GM18873 (cell line): ENCODE data around the gene MASP2.
"Not testable (repeated sequence)": the region's sequence is repeated elsewhere in the genome, so short reads cannot be mapped to it uniquely, and the experiment has no call there.

Experiments
- ATAC-seq: cut with Tn5 transposase; IDR thresholded peaks from one replicate; pipeline ENCODE4 v1.9.1; 2021; ENCODE audit warnings: mild to moderate bottlenecking, moderate library complexity, moderate number of reproducible peaks; ENCODE audit not compliant: unreplicated experiment, low FRiP score

MASP2 gene

GRCh38 chr1:11059155-11059967 lies 12.3 kb upstream of the MASP2 start:
- peak; percentile 19 for ATAC-seq

DNA sequence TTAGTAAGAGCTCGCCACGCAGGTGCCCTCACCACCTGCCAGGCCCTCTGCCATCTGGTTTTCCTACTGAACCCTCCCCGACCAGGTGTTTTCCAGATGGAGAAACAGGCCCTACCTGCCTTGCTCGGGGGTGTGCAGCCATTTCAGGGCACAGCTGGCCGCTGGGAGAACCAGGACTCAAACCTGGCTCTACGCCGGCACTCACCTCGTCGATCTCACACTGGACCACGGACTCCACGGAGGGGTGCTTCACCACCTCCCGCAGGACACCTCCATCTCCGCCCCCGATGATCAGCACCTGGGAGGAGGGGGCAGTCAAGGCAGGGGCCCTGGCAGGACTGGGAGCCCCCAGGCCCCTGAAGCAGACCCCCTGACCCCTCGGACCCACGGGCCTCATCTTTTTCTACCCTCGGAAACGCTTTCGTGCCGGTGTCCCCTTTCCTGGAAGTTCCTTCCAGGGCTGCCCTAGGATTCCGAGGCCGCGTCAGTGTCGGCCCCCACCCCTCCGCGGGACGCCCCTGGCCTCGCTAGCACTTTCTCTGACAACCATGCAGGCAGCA lies 11.6 kb upstream of the MASP2 start:
- no peak for ATAC-seq

DNA sequence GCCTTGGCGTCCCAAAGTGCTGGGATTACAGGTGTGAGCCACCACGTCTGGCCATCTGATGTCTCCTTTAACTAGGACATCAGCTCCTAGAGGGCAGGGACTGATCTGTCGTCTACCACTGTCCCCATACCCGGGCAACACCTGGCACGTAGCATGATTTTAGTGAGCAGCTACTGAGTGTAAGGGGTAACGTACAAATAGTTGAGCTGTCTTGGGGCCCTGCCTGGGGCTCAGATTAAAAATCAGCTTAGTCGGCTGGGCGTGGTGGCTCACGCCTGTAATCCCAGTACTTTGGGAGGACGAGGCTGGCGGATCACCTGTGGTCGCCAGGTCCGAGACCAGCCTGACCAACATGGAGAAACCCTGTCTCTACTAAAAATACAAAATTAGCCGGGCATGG lies 11.0 kb upstream of the MASP2 start:
- ATAC-seq: no peak

DNA sequence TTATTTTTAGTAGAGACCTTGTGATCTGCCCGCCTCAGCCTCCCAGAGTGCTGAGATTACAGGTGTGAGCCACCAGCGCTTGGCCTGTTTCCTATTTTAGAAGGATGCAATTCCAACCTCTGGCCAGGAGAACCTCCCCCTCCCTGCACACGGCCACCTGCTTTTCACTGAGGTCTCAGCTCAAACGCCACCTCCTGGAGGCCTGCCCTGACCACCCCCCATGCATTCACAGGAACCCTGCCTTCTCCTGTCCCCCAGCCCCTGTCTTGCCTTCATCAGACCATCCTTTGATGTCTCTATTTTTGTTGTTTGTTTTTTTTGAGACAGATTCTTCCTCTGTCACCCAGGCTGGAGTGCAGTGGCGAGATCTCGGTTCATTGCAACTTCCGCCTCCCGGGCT lies 10.4 kb upstream of the MASP2 start:
- no peak for ATAC-seq

GRCh38 chr1:11056504-11056903 lies 9.5 kb upstream of the MASP2 start:
- no peak for ATAC-seq

- ATAC-seq: no peak
These were observed 8.6 kb upstream of the MASP2 start for GRCh38 chr1:11055676-11056075.

- no peak for ATAC-seq
These were observed 7.6 kb upstream of the MASP2 start for GRCh38 chr1:11054666-11055065.

GRCh38 chr1:11054181-11054580 lies 7.1 kb upstream of the MASP2 start:
- no peak for ATAC-seq

- no peak for ATAC-seq
These were observed 6.7 kb upstream of the MASP2 start for GRCh38 chr1:11053758-11054137.

DNA sequence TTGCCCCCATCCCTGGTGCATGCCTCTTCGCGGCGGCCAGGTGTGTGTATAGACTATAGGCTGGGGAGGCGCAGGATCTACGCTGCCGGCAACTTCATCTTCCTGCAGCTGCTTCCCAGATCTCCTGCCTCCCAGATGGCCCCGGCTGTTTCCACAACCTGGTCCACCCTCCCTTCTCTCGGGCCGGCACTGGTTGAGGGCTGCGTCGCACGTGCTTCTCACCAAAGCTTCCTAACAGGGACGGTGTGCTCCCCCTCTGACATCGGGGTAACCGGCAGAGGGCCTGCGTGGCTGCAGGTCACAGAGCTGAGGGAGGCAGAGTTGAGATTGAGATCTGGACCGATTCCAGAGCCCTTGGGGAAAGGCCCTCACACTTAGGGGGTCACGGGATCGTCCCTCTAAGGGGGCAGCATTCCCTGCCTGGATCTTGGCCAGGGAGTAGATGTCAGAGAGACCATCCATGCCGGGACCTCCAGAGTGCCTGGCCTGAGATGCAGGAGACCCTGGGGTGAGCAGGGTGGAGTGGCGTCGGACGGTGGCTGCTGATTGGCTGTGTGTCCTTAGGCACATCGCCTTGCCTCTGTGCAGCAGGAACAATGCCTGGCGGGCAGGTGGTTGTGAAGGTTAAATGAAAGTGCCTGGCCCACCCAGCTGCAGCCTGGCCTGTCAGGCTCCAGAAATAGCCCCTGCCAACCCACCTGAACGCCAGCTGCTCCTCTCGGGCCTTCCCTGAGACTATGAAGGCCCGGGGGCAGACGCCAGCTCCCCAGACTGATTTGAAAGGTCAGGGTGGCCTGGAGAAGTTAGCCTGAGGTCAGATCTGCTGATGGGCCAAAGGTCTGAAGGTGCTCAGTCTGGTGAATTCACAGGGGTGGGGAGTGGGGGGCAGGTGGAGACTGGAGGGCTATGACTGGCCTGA lies 6.1 kb upstream of the MASP2 start:
- no peak for ATAC-seq

DNA sequence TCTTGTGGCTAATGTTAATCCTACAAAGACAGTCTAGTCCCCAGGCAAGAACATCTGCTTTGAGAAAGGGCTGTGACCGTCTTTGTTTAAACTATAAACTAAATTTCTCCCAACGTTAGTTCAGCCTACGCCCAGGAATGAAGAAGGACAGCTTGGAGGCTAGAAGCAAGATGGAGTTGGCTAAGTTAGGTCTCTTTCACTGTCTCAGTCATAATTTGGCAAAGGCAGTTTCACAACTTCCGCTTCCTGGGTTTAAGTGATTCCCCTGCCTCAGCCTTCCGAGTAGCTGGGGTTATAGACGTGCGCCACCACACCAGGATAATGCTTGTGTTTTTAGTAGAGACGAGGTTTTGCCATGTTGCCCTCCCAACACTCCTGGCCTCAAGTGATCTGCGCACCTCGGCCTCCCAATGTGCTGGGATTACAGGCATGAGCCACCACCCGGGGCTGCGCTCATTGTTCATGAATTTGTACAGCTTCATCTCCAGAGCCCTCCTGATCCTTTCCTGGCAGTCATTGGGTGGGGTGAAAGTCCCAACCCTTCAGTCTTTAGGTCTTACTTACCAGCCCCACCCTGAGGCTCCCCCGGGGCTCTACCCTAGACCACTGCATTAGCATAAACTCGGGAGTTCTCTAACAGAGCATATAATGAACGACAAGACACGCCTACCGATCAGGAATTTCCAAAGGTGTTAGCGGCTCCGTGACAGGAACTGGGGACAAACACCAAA lies 4.9 kb upstream of the MASP2 start:
- ATAC-seq: no peak

- not testable (repeated sequence) for ATAC-seq
These were observed 4.1 kb upstream of the MASP2 start for GRCh38 chr1:11051121-11051520.

DNA sequence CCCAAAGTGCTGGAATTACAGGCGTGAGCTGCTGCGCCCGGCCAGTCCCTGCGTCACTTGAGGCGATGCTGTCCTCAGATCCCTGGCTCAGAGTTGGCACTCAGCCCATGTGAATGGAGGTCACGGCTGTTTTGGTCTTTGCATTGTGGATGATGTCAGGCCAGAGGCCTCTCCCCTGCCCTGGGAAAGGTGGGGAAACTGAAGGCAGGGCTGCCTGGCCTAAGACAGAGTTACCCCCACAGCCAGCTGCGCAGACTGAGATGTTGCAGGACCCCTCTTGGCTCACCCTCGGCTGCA lies 821 bp downstream of the MASP2 start:
- no peak for ATAC-seq

DNA sequence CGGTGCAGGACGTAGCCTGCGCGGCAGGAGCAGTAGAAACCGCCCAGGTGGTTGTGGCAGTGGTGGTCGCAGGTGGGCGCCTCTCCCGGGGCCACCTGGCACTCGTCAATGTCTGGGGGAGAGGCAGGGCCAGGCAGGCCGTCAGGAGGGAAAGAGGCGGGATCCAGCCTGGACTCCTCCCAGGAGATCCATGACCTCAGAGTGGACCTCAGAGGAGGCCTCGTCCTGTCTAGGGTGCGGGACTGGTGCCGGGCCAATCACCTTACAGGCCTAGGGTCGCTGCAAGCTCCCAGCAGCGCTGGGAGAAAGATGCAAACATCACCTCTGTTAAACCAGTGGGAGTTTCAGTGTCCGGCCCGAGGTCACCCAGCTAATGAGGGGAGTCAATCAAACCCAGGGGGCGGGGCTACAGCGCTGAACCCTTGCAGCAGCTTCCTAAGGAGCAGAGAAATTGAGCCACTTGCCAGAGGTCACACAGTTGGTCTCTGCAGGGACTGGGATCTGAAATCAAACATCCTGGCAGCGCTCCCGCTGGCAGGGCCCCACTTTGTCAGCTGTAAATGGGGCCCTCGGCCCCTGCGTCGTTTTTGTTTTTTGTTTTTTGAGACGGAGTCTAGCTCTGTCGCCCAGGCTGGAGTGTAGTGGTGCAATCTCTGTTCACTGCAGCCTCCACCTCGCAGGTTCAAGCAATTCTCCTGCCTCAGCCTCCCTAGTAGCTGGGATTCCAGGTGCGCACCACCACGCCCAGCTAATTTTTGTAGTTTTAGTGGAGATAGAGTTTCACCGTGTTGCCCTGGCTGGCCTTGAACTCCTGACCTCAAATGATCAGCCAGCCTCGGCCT lies 1.4 kb downstream of the MASP2 start:
- no peak for ATAC-seq

DNA sequence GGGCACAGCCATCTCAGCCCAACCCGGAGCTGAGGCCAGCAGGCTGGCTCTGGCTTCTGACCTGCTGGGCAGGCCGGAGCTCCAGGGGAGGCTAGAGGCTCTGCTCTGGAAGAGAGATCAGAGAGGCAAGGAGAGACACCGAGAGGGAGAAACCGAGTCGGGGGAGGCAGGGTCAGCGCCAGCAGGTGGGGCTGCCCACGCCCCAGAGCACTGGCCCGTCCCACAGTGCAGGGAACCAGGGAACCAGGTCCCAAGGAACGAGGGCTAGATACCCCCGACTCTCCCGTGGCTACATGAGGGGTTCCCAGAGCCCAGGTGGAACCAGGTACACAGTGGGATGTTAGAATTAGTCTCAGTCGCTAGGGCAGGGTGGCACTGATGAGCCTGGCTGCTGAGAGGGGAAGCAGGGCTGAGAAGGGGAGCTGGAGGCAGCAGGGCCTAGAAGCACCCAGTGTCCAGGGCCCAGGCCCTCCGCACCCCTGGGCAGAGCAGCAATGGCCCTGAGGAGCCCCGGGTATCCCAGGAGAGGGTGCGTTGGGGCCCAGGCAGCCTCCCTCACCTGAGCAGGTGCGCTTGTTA lies 2.1 kb downstream of the MASP2 start:
- no peak for ATAC-seq

DNA sequence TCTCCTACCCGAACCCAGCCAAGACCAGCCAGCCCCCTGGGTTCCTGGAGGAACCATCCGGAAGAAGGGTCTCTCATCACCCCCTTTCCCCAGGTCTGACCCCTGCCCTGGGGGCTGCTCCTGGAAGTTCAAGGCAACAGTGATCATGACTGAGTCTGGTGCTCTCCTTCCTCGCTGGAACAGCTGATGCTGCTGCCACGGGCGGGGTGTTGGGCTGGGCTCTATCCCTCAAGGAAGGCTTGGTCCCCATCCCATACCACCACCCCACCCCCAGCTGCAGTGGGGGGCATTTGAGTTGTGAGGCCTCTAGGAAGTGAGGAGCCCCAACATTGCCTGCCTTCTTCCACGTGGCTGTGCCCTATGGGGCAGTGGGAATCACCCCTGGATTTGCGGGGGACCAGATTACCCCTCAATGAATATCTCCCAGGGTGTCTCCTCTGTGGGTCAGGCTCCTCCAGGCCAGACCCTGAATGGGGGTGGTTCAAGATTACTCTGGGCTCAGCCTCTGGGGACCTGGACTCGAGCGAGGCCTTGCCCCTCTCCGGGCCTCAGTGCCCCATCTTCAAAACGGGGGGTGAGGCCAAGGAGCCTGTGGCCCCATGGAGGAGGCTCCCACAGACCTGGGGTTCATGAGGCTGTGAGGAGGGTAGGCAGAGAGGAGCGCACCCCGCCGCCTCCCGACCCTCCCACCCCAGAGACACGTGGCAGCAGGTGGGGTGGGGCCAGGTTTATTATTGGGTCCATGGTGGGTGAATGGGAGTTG lies 2.8 kb downstream of the MASP2 start:
- ATAC-seq: no peak

DNA sequence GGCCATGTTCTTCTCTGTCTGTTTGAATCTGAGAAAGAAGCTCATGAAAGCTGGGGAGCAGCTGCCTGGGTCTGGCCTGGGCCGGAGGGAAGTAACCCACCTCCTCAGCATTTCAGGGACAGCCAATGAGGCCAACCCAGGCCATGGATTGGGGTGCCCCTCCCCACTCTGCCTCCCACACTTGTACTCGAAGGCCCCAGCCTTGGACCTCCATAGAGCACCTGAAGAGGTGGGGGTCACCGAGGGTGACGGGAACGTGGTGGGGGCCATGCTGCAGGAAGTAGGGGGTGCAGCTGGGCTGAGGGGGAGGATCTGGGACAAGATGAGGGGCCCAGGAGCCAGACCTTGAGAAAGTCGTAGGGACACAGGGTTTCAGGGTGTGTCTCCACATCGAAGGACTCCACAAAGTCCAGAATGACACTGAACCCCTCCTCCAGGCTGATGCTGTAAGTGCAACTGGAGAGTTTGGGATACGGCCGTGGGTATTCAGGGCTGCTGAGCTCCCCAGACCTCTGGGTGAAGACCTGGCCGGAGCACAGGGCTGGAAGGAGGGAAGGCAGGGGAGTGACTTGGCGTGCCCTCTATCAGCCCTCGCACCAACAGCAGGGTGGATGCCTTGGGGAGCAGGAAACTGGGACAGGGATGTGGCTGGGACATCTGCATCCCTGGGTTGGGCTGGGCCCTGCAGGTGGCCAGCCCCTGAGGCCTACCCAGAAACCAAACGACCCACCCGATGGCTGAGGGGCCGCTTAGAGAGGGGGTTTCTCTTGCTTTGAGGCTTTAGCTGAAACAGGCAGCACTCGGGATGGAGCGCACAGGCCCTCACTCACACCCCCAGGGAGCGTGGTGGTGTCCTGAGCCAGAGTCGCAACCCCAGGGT lies 3.8 kb downstream of the MASP2 start:
- ATAC-seq: no peak

DNA sequence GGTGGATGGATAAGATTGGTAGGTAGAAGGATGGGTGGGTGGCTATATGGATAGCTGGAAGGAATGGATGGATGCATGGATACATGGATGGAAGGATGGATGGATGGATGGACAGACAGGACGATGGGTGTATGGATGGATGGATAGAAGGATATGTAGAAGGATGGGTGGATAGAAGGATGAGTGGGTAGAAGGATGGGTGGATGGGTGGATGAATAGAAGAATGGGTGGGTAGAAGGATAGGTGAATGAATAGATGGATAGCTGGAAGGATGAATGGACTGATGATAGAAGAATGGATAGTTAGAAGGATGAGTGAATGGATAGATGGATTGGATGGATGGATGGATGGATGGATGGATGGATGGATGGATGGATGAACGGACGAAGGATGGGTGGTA lies 5.0 kb downstream of the MASP2 start:
- ATAC-seq: no peak
